A549 (cell line): Measurements from ENCODE around the gene ZGPAT. TPM values are rescaled to one million over a fixed set of nuclear protein-coding genes. Genes with fewer than 3 reads are reported as not detected.
A peak's percentile ranks its signal among the peaks of the same experiment; 100 is the strongest.

Experiments used
- ATAC-seq, 2 experiments: fragments of 200-7000 bp in 1 of 2; fragments of >200 bp in 1 of 2; cut with Nextera tagmentation in 1 of 2; cut with Tn5 transposase in 1 of 2; 3 replicates each; pipeline versions ENCODE4 v1.8.0 to v1.9.1; 2018 to 2020; ENCODE audit warnings: mild to moderate bottlenecking in 1 of 2, moderate library complexity in 1 of 2
- CTCF ChIA-PET: fragments of 300-600 bp; sonication (Branson Sonifier 250); formaldehyde crosslinking; extraction: SDS; loops from one replicate; lab custom pipeline; 2021; ENCODE audit warnings: antibody characterized with exemption, inconsistent platforms; lab: Yijun Ruan, JAX
- POLR2A ChIA-PET: fragments of 350-600 bp; formaldehyde crosslinking; extraction: SDS; loops from one replicate; lab custom pipeline; 2021; ENCODE audit warnings: antibody characterized with exemption, inconsistent platforms; lab: Yijun Ruan, JAX
- DNase-seq, 2 experiments: peaks; one replicate each; pipeline versions ENCODE4 v3.0.0 to v3.0.0-alpha.2; 2011 to 2016; ENCODE audit warnings: low read depth in 1 of 2, low spot score in 1 of 2
- FAIRE-seq: peaks from 2 replicates; lab custom pipeline; 2011; peaks lifted over from hg19 to GRCh38; lab: Jason Lieb, UNC
- H3K27ac ChIP-seq, 2 experiments: fragments of >200 bp; sonication (Bioruptor Twin); formaldehyde crosslinking; 3 replicates each; pipeline ENCODE4 v1.5.1; 2016 to 2017
- H3K4me1 ChIP-seq: fragments of >200 bp; sonication (Bioruptor Twin); formaldehyde crosslinking; 3 replicates; pipeline ENCODE4 v1.6.1; 2016
- H3K4me2 ChIP-seq: fragments of >200 bp; sonication (Bioruptor Twin); formaldehyde crosslinking; 3 replicates; pipeline ENCODE4 v1.6.1; 2016
- H3K4me3 ChIP-seq: fragments of >200 bp; sonication (Bioruptor Twin); formaldehyde crosslinking; 3 replicates; pipeline ENCODE4 v1.5.1; 2016
- H3K9me3 ChIP-seq: fragments of >200 bp; sonication (Bioruptor Twin); formaldehyde crosslinking; 3 replicates; pipeline ENCODE4 v1.6.1; 2016
- CHD4 ChIP-seq: fragments of 200-600 bp; sonication (generic); IDR thresholded peaks from 2 replicates; pipeline ENCODE4 v1.6.1; 2016; ENCODE audit warnings: antibody characterized with exemption, mild to moderate bottlenecking, borderline replicate concordance
- CTCF ChIP-seq: fragments of >200 bp; sonication (Bioruptor Twin); formaldehyde crosslinking; IDR thresholded peaks from 3 replicates; pipeline ENCODE4 v1.5.1; 2016
- EHF ChIP-seq: fragments of 250-450 bp; sonication (Bioruptor Pico); IDR thresholded peaks from 2 replicates; pipeline ENCODE4 v1.5.0; 2020; ENCODE audit warnings: mild to moderate bottlenecking
- EHMT2 ChIP-seq: fragments of 200-600 bp; sonication (generic); IDR thresholded peaks from 2 replicates; pipeline ENCODE4 v1.6.1; 2016; ENCODE audit warnings: antibody characterized with exemption, low read depth, mild to moderate bottlenecking, moderate library complexity
- ESRRA ChIP-seq: fragments of 150-350 bp; IDR thresholded peaks from 2 replicates; pipeline ENCODE4 v1.6.1; 2014; ENCODE audit warnings: mild to moderate bottlenecking, low read length, borderline replicate concordance
- FOSL2 ChIP-seq, 2 experiments: fragments of 450-650 bp in 1 of 2; fragments of >200 bp in 1 of 2; sonication (Bioruptor Twin) in 1 of 2; formaldehyde crosslinking; IDR thresholded peaks; 2 replicates each; pipeline versions ENCODE4 v1.5.0 to v1.6.1; 2016 to 2020; ENCODE audit warnings: mild to moderate bottlenecking in 1 of 2, moderate library complexity in 1 of 2
- GATA3 ChIP-seq: IDR thresholded peaks from 2 replicates; pipeline ENCODE4 v1.6.1; 2012; ENCODE audit warnings: borderline replicate concordance
- HES2 ChIP-seq: fragments of >200 bp; sonication (Bioruptor Twin); formaldehyde crosslinking; IDR thresholded peaks from 2 replicates; pipeline ENCODE4 v1.6.1; 2016
- HOXB13 ChIP-seq: fragments of 250-450 bp; sonication (Bioruptor Pico); IDR thresholded peaks from 2 replicates; pipeline ENCODE4 v1.5.0; 2020; ENCODE audit warnings: low read depth, mild to moderate bottlenecking, moderate library complexity
- HOXB5 ChIP-seq: fragments of 250-450 bp; sonication (Bioruptor Pico); IDR thresholded peaks from 2 replicates; pipeline ENCODE4 v1.5.0; 2020; ENCODE audit warnings: mild to moderate bottlenecking, moderate library complexity
- JUN ChIP-seq, 2 experiments: fragments of >200 bp; sonication (Bioruptor Twin); formaldehyde crosslinking; IDR thresholded peaks; 2 replicates in 1 of 2; 3 replicates in 1 of 2; pipeline ENCODE4 v1.6.1; 2016 to 2017
- JUNB ChIP-seq: fragments of >200 bp; sonication (Bioruptor Twin); formaldehyde crosslinking; IDR thresholded peaks from 2 replicates; pipeline ENCODE4 v1.6.1; 2016
- MAZ ChIP-seq: fragments of 150-350 bp; IDR thresholded peaks from 2 replicates; pipeline ENCODE4 v1.6.1; 2014; ENCODE audit warnings: antibody characterized with exemption, low read depth, low read length, borderline replicate concordance
- MYC ChIP-seq: IDR thresholded peaks from 2 replicates; pipeline ENCODE4 v1.6.1; 2012; ENCODE audit warnings: mild to moderate bottlenecking, inconsistent platforms, low read length, improper control_type of control experiment, borderline replicate concordance
- NPAS2 ChIP-seq: fragments of 250-450 bp; sonication (Bioruptor Pico); IDR thresholded peaks from 2 replicates; pipeline ENCODE4 v1.8.0; 2022; ENCODE audit warnings: mild to moderate bottlenecking, moderate library complexity, borderline replicate concordance
- NR3C1 ChIP-seq: fragments of >200 bp; sonication (Bioruptor Twin); formaldehyde crosslinking; IDR thresholded peaks from 3 replicates; pipeline ENCODE4 v1.6.1; 2017
- PBX3 ChIP-seq: IDR thresholded peaks from 2 replicates; pipeline ENCODE4 v1.6.1; 2012
- PHF8 ChIP-seq: fragments of 200-600 bp; sonication (generic); IDR thresholded peaks from 2 replicates; pipeline ENCODE4 v1.6.1; 2016; ENCODE audit warnings: low read depth, mild to moderate bottlenecking, antibody characterized with exemption, moderate library complexity, borderline replicate concordance
- POLR2A ChIP-seq: IDR thresholded peaks from 2 replicates; pipeline ENCODE4 v1.6.1; 2012; ENCODE audit warnings: mild to moderate bottlenecking, low read length
- RAD21 ChIP-seq, 2 experiments: fragments of >200 bp in 1 of 2; sonication (Bioruptor Twin) in 1 of 2; formaldehyde crosslinking in 1 of 2; IDR thresholded peaks in 1 of 2; conservative IDR thresholded peaks in 1 of 2; 2 replicates in 1 of 2; 3 replicates in 1 of 2; pipeline ENCODE4 v1.6.1; 2012 to 2018; ENCODE audit warnings: inconsistent platforms in 1 of 2
- RARB ChIP-seq: fragments of 250-450 bp; sonication (Bioruptor Pico); IDR thresholded peaks from 2 replicates; pipeline ENCODE4 v1.8.0; 2021; ENCODE audit warnings: mild to moderate bottlenecking, moderate library complexity
- RCOR1 ChIP-seq: fragments of 150-350 bp; IDR thresholded peaks from 2 replicates; pipeline ENCODE4 v1.6.1; 2014; ENCODE audit warnings: antibody characterized with exemption, low read length, low read depth
- RFX5 ChIP-seq: fragments of 450-650 bp; IDR thresholded peaks from 2 replicates; pipeline ENCODE4 v1.7.1; 2014; ENCODE audit warnings: antibody characterized with exemption, mild to moderate bottlenecking, moderate library complexity
- SREBF2 ChIP-seq: fragments of 450-650 bp; IDR thresholded peaks from 2 replicates; pipeline ENCODE4 v1.6.1; 2014; ENCODE audit warnings: mild to moderate bottlenecking, moderate library complexity
- ZFP36 ChIP-seq: fragments of 450-650 bp; IDR thresholded peaks from 2 replicates; pipeline ENCODE4 v1.6.1; 2014; ENCODE audit warnings: borderline replicate concordance; ENCODE audit not compliant: partially characterized antibody
- WGBS: methylation state at CpG from one replicate; pipeline ENCODE4 v1.1.6; 2017; ENCODE audit errors: missing lambda C conversion rate; 5-methylcytosine and 5-hydroxymethylcytosine counted together
- polyA plus RNA-seq, 4 experiments: library from polyadenylated mRNA; depleted of rRNA in 3 of 4; stranded (reverse); fragments of >200 nt; fragmentation: RNase III in 1 of 4; extraction: RNeasy Plus Mini Kit Qiagen cat#74134 plus additional on column Dnase treatment in 1 of 4; gene quantifications; 2 replicates in 3 of 4; 3 replicates in 1 of 4; pipeline ENCODE4 v1.2.3, GENCODE V29; 2011 to 2017
- TF ChIP-seq, protein P1 (sequence below): IDR thresholded peaks from 2 replicates; pipeline ENCODE4 v1.6.1; 2012

ZGPAT gene
- polyA plus RNA-seq, 2 of the 4 experiments (the other 2 are of a cell fraction) = 9.5 to 23.9 TPM

DNA sequence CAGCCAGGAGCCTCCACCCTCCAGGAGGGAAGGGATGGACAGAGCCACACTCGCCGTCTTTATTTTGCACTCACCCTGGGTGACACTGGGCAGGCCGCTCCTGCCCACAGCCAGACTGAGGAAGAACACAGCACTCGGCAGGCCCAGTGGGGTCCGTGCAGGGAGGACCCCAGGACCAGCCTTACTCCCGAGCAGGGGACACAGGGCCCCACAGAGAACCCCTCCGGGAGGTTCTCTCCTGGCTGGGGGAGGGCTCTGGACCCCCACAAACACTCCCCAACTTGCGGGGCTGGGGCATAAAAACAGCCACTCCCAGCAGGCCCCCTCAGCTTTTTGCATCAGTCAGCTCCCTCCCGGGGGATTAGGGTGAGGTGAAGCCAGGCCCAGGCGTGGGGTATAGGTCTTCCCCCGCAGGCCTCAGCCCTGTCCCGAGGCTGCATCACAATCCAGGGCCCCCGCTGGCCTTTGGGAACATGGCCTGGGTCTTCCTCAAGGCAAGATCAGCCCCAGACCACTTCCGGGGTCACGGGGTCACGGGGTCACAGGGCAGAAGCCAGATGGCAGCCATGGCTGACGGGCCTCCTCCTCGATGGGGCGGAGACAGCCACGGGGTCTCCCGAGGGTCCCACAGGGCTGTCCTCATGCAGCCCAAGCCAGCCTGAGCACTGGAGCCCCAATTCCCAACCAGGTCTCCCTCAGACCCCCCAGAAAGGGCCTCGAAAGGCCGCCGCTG lies 8.2 kb upstream of the ZGPAT start:
- Histone ChIP-seq H3K27ac (peak overlapping the region; percentile 88 to 94), H3K4me1 (peaks cover 33% of the 10 kb centered on the region), H3K4me2 (peak overlapping the region; percentile 82), H3K9me3 (no peaks in the 10 kb centered on the region), H3K4me3 (0 out of 3 replicates have a peak overlapping the region, but pooled peaks have one; percentile 6)
- WGBS = 59% methylated on average over 15 of the region's 24 CpGs
- ChIA-PET POLR2A (interaction anchor here (0.7 to 3.0 kb wide), 6 partner anchors 8 to 166 kb away, joined by 3 to 38 read pairs (median 4); partner anchors contain the start of genes ARFRP1, TPD52L2 and ZGPAT), CTCF (interaction anchor here (1.0 to 1.1 kb wide), 3 partner anchors 12 to 96 kb away, joined by 3 read pairs; partner anchors contain the start of gene LIME1)
- ATAC-seq (peak; percentile 30 to 43), DNase-seq (no peak), FAIRE-seq (no peak)
- TF ChIP-seq, protein P1, sequence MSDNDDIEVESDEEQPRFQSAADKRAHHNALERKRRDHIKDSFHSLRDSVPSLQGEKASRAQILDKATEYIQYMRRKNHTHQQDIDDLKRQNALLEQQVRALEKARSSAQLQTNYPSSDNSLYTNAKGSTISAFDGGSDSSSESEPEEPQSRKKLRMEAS = no peak
- TF ChIP-seq JUNB = peak; percentile 3; the same call in 1 of the 2 replicates

GRCh38 chr20:63700199-63701050 lies 7.4 kb upstream of the ZGPAT start:
- TF ChIP-seq RCOR1 (no peak), RFX5 (no peak), RARB (CRISPR knock-in tag) (no peak), HES2 (no peak), EHMT2 (no peak), MYC (no peak), HOXB13 (CRISPR knock-in tag) (no peak), CTCF (no peak), JUN (IDR thresholded peaks at IDR 0.05) (no peak), GATA3 (no peak), RAD21 (conservative IDR thresholded peaks at IDR 0.05 in 1 of 2, IDR thresholded peaks at IDR 0.05 in 1 of 2) (no peak), NR3C1 (no peak), ESRRA (no peak), PHF8 (no peak), JUNB (no peak), EHF (no peak), NPAS2 (no peak), POLR2A (no peak)
- CTCF ChIA-PET = no interaction called here
- Histone ChIP-seq H3K4me2 (no peak overlapping the region; the same call in 2 of the 3 replicates), H3K4me3 (no peak overlapping the region), H3K4me1 (peaks cover 33% of the 10 kb centered on the region), H3K9me3 (no peaks in the 10 kb centered on the region), H3K27ac (peak overlapping the region; percentile 88 to 94)
- FAIRE-seq = no peak
- no peak for DNase-seq
- ATAC-seq = no peak
- POLR2A ChIA-PET = no interaction called here
- WGBS = 92% methylated on average over 30 of the region's 43 CpGs

DNA sequence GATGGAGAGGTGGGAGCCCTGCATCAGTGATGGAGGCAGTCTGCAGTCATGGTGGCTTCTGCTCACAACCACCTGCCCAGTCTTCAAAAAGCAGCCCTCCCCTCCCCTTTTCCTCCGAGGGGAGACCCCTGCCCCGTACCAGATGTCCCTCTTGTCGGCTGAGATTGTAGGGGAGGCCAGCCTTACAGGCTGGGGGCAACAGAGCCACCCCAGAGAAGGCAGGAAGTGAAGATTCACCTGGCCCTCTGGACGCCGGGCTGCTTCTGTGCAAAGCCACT lies 6.8 kb upstream of the ZGPAT start:
- no peaks in the 10 kb centered on the region for H3K9me3 ChIP-seq
- H3K4me1 ChIP-seq = peaks cover 35% of the 10 kb centered on the region
- no peak for FAIRE-seq
- DNase-seq = no peak
- peak overlapping the region in 1 of 2 experiments; percentile 94; a peak in 3 of 6 replicates for H3K27ac ChIP-seq
- 85% methylated on average over 5 of the region's 5 CpGs for WGBS
- TF ChIP-seq CHD4 (no peak), MAZ (no peak), PBX3 (no peak), RAD21 (conservative IDR thresholded peaks at IDR 0.05 in 1 of 2, IDR thresholded peaks at IDR 0.05 in 1 of 2) (no peak), HOXB5 (CRISPR knock-in tag) (no peak), FOSL2 (IDR thresholded peaks at IDR 0.05) (no peak), FOSL2 (CRISPR knock-in tag; IDR thresholded peaks at IDR 0.05) (no peak), ZFP36 (no peak), ESRRA (no peak), JUNB (no peak), MYC (no peak), SREBF2 (no peak)
- CTCF ChIA-PET = no interaction called here
- H3K4me3 ChIP-seq = no peak overlapping the region
- H3K4me2 ChIP-seq = no peak overlapping the region
- POLR2A ChIA-PET = no interaction called here
- ATAC-seq = no peak
